AG04449 (cell line): ENCODE measurements around the gene MTA2.

Source experiments
- CTCF ChIA-PET: fragments of 350-600 bp; formaldehyde crosslinking; extraction: SDS; loops from one replicate; lab custom pipeline; 2021; ENCODE audit warnings: antibody characterized with exemption; lab: Yijun Ruan, JAX
- POLR2A ChIA-PET: fragments of 400-600, 350-600 bp; formaldehyde crosslinking; extraction: SDS; loops from one replicate; lab custom pipeline; 2020; ENCODE audit warnings: antibody characterized with exemption, inconsistent platforms; lab: Yijun Ruan, JAX
- DNase-seq: peaks from one replicate; pipeline ENCODE4 v3.0.0-alpha.2; 2010; ENCODE audit warnings: low read depth, low spot score
- H3K4me3 ChIP-seq: 2 replicates; pipeline ENCODE4 v1.5.1; 2011; ENCODE audit warnings: low read depth, mild to moderate bottlenecking, control low read depth, low read length
- TF ChIP-seq, protein P1 (sequence below): IDR thresholded peaks from one replicate; pipeline ENCODE4 v1.5.1; 2011; ENCODE audit warnings: mild to moderate bottlenecking, moderate library complexity, low read length, control low read depth, inconsistent platforms; ENCODE audit not compliant: insufficient read depth; ENCODE audit errors: missing control alignments

The MTA2 gene

DNA sequence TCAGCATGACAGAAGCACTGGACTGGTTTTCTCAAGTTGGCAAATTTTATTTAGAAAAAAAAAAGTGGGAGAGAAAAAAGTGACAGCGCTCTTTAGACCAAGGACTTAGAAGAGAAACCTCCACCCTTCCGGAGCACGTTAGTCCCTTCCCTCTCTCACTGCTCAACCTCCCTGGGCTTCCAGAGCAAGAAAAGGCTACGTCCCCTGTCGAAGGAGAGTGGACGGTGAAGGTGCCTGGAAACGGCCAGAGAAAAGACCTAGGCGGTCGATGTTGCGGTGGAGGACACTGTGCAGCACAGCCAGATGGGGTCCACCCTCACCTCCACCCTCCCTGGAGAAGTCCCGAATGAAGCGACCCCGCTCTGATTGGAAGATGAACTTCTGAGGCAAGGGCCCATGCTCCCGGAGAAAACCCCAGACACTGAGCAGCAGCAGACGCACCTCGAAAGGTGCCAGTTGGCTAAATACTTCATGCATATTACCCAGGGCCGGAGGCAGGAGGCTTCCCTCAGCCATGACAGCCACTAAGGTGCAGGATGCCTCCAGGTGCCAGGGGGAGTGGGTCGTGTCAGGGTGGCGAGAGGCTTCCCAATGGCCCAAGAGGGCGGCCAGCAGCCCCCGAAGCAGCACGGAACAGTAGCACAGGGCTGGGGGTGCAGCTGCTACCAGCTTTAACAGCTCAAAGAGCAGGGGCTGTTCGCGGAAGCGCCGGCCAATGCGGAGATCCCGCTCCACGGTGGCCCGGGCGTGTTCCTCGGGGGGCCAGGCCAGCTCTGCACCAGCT is 45.4 kb upstream of the MTA2 start:
- TF ChIP-seq, protein P1, sequence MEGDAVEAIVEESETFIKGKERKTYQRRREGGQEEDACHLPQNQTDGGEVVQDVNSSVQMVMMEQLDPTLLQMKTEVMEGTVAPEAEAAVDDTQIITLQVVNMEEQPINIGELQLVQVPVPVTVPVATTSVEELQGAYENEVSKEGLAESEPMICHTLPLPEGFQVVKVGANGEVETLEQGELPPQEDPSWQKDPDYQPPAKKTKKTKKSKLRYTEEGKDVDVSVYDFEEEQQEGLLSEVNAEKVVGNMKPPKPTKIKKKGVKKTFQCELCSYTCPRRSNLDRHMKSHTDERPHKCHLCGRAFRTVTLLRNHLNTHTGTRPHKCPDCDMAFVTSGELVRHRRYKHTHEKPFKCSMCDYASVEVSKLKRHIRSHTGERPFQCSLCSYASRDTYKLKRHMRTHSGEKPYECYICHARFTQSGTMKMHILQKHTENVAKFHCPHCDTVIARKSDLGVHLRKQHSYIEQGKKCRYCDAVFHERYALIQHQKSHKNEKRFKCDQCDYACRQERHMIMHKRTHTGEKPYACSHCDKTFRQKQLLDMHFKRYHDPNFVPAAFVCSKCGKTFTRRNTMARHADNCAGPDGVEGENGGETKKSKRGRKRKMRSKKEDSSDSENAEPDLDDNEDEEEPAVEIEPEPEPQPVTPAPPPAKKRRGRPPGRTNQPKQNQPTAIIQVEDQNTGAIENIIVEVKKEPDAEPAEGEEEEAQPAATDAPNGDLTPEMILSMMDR, result no peak
- ChIA-PET POLR2A (interaction anchor here (0.6 to 3.5 kb wide), 7 partner anchors 13 to 209 kb away, joined by 3 to 46 read pairs (median 5); partner anchors contain the start of genes B3GAT3, C11orf98, CSKMT and TUT1), CTCF (interaction anchor here (1.2 to 2.7 kb wide), 2 partner anchors 12 to 21 kb away, joined by 3 to 11 read pairs; no protein-coding TSS in a partner anchor)
- no peak for DNase-seq
- 0 out of 2 replicates have a peak overlapping the region, but pooled peaks have one; percentile 2 for H3K4me3 ChIP-seq

DNA sequence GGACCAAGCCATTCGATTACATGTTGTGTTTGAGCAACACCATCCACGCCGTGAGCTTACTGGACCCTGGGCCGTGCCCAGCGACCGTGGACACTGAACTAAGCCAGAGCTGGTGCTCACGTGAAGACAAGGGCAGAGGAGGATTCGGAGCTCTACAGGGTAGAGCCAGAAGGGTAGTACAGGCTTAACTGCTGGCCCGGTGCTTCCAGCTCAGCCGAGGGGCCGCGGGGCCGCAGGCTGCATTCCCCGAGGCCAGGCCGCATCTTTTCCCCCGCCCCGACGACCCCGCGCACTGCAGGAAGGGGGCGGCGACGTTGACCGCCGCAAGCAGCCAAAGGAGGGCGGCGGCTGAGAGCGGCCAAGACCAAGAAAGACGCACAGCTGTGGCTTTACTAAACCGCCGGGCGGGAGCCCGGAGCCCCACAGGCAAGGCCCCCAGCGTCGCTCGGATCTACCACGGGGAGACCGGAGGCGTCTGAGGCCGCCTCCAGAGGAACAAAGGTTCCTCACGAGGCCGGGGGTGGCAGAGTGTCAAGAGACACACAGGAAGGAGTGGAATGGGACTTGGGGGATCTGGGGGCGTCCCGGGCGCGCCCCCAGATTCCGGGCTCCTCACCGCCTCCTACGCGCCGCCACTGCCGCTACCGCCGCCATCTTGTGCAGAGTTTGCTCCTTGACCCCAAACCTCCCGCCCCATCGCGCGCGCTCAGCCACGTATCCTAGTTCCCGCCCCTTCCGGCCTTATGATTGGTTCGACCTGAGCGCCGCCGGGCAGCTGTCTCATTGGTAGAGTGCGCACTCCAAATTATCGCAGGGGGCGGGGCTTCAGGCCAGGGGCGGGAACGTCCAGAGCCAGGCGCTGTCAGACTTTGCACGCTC is 44.5 kb upstream of the MTA2 start, which contains the start of gene GANAB:
Gene GANAB, minus strand, starts transcription at position 668 of the 879 bp plus-strand sequence. Its CDS starts 14 bp downstream, at position 654.
- CTCF ChIA-PET, result interaction anchor here (1.0 to 2.7 kb wide), 6 partner anchors 11 to 251 kb away, joined by 3 to 11 read pairs (median 4); partner anchors contain the start of genes C11orf98 and CSKMT
- POLR2A ChIA-PET, result interaction anchor here (0.6 to 3.5 kb wide), 10 partner anchors 14 to 210 kb away, joined by 3 to 46 read pairs (median 4); partner anchors contain the start of genes B3GAT3, C11orf98, CSKMT and LRRN4CL
- DNase-seq, result peak; percentile 87

DNA sequence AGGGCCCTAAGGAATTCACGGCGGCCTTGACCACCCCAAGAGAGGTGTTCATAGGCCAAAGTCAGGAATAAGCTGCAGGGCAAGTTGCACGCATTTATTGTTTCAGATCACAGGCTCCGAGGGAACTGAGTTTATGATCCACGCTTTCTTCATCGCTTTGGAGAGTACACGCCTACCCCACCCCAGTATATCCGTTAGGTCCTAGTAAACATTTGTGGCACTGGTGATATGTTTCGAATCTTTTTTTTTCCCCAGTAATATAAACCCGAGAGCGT is 43.9 kb upstream of the MTA2 start:
- H3K4me3 ChIP-seq, result peak overlapping the region; percentile 91
- TF ChIP-seq, protein P1, result no peak
- DNase-seq, result no peak
- CTCF ChIA-PET, result interaction anchor here (1.0 to 2.7 kb wide), 7 partner anchors 11 to 251 kb away, joined by 3 to 11 read pairs (median 4); partner anchors contain the start of genes C11orf98 and CSKMT
- POLR2A ChIA-PET, result interaction anchor here (0.6 to 3.5 kb wide), 6 partner anchors 13 to 195 kb away, joined by 3 to 46 read pairs (median 4); partner anchors contain the start of genes C11orf98, CSKMT, LRRN4CL and TUT1

More for the DNA sequence above, 44.5 kb upstream of the MTA2 start, which contains the start of gene GANAB:
- peak within 1 kb of the TSS; percentile 91 for H3K4me3 ChIP-seq
- TF ChIP-seq, protein P1, result no peak

DNA sequence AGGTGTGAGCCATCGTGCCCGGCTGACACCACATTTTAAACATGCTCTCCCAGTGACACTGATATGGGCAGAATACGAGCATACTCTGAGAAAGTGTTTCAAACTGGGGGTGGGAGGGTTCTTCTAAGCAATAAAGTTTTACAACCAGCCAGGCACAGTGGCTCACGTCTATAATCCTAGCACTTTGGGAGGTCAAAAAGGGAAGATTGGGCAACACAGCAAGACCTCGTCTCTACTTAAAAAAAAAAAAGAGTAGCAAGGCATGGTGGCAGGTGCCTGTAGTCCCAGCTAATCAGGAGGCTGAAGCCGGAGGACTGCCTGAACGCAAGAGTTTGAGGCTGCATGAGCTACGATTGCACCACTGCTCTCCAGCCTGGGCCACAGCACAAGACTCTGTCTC is 42.6 kb upstream of the MTA2 start:
- no peak for DNase-seq
- no peak overlapping the region for H3K4me3 ChIP-seq
- CTCF ChIA-PET, result interaction anchor here (1.4 to 2.7 kb wide), 2 partner anchors 9 to 16 kb away, joined by 4 to 11 read pairs; no protein-coding TSS in a partner anchor
- TF ChIP-seq, protein P1, result no peak
- POLR2A ChIA-PET, result interaction anchor here (1.5 to 3.5 kb wide), 3 partner anchors 9 to 23 kb away, joined by 6 to 46 read pairs (median 6); partner anchors contain the start of genes B3GAT3, C11orf98, CSKMT and INTS5

DNA sequence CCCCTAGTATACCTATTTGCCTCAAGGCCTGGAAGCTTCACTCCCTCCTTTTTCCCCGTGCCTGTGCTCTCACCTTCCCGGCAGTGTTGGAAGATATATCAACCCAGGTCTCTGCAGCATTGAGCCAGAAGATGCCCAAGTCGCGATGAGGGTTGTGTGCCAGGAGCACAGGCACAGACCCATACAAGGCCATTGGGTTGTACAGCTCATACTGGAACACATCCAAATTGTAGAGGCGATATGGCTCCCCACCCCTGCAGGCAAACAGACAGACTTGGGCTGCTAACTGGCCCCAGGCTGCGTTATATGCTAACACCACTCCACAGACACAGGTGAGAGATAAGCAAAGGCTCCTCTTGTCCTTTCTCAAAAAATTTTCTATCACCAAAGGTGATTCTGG is 30.8 kb upstream of the MTA2 start:
- no peak overlapping the region for H3K4me3 ChIP-seq
- CTCF ChIA-PET, result interaction anchor here (0.9 to 1.2 kb wide), 2 partner anchors 9 to 10 kb away, joined by 3 to 5 read pairs; no protein-coding TSS in a partner anchor
- TF ChIP-seq, protein P1, result no peak
- no peak for DNase-seq
- POLR2A ChIA-PET, result interaction anchor here (0.5 to 0.7 kb wide), 2 partner anchors 20 kb away, joined by 3 read pairs; partner anchors contain the start of gene INTS5
